GM18870 (cell line): Measurements from ENCODE around the gene ST3GAL3.
"Not testable (repeated sequence)": the region's sequence is repeated elsewhere in the genome, so short reads cannot be mapped to it uniquely, and the experiment has no call there.

Source experiments
- ATAC-seq: cut with Tn5 transposase; IDR thresholded peaks from one replicate; pipeline ENCODE4 v1.9.1; 2021; ENCODE audit warnings: moderate library complexity; ENCODE audit not compliant: unreplicated experiment

Gene ST3GAL3

GRCh38 chr1:43699281-43699680 is 8.1 kb upstream of the ST3GAL3 start:
- ATAC-seq: no peak

- ATAC-seq: no peak
Measured at GRCh38 chr1:43703836-43704235, 3.5 kb upstream of the ST3GAL3 start.

- ATAC-seq: no peak
Measured at GRCh38 chr1:43704838-43705237, 2.5 kb upstream of the ST3GAL3 start.

- ATAC-seq: no peak
Measured at GRCh38 chr1:43705334-43705733, 2.0 kb upstream of the ST3GAL3 start.

DNA sequence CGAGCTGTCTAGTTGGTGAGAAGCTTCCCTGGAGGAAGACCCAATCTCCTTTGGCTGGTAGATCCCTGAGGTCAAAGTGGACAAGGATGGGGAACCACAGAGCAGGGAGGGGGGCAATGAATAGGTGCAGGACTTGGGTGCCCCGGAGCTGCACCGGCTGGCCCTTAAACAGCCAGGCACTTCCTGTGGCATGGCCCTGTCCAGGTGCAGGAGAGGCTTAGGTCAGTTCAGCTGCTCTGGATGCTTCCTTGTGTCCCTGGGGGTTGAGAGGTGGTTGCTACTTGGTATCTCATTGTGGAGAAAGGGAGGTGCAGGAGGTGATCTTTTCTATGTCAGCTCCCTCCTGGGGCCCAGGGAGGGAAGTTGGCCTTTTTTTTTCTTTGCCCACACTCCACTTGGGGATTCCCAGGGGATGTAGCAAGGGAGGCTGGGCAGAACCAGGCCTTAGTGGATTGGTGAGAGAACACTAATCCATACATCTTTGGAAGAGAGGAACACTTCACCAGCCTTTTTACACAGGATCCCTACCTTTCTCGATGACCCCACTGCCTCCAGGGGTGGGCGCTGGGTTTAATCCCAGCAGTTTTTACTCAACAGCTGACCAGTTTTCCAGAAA is 1.2 kb upstream of the ST3GAL3 start:
- no peak for ATAC-seq

GRCh38 chr1:43706598-43707189 is 642 bp upstream of the ST3GAL3 start:
- no peak for ATAC-seq

DNA sequence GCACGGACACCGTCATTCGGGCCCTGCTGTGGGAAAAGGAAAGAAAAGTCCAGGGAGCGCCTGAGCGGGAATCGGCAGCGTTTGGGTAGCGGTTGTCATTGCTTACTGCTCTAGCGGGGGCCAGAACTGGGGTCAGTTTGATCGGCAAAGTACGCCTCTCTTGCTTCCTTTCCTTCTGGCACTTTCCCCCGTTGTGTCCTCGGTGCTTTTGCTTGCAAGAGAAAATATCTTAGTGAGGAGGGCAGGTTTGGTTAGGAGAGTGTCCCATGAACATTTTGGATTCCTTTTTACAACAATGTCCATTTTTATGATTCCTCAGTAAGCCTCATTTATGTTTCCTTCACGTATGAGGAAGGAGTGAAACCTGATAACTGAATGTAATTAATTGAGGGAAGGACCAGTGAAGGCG is 670 bp downstream of the ST3GAL3 start:
- ATAC-seq: no peak

DNA sequence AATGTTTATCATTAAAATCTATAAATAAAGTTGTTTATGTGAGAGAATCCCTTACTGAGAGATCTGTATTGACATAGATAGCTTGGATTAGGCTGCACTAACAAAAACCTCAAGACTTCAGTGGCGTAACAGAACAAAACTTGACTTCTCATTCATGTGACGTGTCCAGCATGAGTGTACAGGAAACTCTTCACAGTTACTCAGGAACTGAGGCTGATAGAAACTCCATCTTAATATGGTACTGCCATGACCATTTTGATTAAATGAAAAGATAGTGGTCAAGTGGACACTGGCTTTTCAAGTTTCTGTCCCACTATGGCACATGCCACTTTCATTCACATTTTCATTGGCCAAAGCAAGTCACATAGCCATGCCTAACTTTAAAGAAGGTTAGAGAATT is 3.7 kb downstream of the ST3GAL3 start:
- ATAC-seq: no peak

- no peak for ATAC-seq
Measured at GRCh38 chr1:43711524-43712386, 4.4 kb downstream of the ST3GAL3 start.

GRCh38 chr1:43716559-43717281 is 9.4 kb downstream of the ST3GAL3 start:
- ATAC-seq: no peak

GRCh38 chr1:43719063-43719462 is 11.7 kb downstream of the ST3GAL3 start:
- no peak for ATAC-seq

DNA sequence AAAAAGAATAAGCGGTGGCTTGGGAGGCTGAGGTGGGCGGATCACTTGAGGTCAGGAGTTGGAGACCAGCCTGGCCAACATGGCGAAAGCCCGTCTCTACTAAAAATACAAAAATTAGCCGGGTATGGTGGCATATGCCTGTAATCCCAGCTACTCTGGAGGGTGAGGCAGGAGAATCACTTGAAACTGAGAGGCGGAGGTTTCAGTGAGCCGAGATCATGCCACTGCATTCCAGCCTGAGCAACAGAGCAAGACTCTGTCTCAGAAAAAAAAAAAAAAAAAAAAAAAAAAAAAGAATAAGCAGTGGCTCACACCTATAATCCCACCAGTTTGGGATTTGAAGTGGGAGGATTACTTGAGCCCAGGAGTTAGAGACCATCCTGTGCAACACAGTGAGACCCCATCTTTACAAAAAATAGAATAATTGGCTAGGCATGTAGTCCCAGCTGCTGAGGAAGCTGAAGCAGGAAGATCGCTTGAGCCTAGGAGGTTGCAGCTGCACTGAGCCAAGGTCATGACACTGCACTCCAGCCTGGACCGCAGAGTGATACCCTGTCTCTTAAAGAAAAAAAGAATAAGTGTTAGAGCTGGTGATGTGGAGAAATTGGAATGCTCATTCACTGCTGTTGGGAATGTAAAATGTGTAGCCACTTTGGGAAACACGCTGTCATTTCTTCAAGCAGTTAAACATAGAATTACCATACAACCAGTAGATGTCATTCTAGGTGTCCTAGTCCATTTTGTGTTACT is 12.5 kb downstream of the ST3GAL3 start:
- ATAC-seq: not testable (repeated sequence)

DNA sequence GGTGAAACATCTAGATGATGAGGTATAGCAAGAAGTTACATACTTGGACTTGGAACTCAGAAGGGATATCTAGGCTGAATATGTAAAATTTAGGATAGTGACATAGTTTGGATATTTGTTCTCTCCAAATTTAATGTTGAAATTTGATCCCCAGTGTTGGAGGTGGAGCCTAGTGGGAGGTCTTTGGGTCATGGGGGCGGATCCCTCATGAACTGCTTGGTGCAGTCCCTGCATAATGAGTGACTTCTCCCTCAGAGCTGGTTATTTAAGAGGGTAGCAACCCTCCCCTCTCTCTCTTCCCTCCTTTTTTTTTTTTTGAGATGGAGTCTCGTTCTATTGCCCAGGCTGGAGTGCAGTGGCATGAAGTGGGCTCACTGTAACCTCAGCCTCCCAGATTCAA is 15.5 kb downstream of the ST3GAL3 start:
- ATAC-seq: no peak

DNA sequence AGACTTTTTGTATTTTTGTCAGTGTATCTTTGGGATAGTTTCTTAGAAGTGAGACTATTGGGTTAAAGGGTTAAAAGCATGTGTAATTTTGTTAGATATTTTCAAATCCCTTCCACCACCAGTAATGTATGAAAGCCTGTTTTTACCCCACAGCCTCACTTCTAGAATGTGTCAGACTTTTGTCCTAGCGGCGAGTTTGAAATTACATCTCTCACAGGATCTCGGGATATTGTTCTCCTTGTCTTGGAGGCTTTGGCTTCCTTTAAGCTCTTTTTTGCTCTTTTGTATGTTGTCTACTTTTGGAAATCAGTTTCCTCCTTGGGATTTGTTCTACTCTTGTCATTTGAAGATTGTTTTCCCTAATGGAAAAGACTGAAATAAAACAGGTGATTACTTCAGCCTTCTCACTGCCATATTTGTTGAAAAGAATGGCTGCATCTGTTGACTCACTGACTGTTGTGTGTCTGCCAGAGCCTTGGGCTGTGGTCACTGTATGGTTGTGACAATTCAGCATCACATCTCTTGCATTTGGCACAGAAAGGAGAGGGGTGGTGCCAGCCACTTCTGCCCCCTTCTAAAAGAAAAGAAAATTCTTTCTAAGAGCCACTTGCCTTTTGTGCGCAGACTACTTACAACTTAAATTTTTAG is 22.6 kb downstream of the ST3GAL3 start:
- no peak for ATAC-seq

DNA sequence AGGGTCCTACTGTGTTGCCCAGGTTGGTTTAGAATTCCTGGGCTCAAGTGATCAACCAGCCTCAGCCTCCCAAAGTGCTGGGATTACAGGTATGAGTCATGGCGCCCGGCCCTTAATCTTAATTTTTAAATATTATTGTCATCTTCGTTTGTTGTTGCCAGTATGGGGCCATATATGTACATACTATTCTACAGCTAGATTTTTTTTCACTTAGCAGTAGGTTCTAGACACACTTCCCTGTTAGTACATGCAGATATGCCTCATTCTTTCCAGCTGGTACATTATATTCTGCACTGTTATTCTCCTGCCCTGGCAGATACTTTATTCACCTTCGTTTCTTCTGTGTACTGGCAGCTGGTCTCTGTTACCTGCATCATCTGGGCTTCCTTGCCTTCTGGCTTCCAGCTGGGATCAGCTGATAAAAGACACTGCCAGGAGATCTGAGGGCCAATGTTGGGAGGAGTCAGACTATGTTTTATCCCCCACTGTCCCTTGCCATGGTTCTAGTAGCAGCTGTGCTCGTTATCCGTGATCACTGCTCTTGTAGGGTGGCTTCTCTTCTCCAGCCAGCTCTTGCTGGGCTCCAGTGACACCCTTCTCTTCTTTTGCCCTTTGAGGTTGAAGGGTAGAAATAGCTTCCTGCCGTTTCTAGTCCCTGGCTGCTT is 24.7 kb downstream of the ST3GAL3 start:
- no peak for ATAC-seq

GRCh38 chr1:43736819-43737218 is 29.5 kb downstream of the ST3GAL3 start:
- ATAC-seq: no peak

GRCh38 chr1:43742026-43742425 is 34.7 kb downstream of the ST3GAL3 start:
- no peak for ATAC-seq

DNA sequence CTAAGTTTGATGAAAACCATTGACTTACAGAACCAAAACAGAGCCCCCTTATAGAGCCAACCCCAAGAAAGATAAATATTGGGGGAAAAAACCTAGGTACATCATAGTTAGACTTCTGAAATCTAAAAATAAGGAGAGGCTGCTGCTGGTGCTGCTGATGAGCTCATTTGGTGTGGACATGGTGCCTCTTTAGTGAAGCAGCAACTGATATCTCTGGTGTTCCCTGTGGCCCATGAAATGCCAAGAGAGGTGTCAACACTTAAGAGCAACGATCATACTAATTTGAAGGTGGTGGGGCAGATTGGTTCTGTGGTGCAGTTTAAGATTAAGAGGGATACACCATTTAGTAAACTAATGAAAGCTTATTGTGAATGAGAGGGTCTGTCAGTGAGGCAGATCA is 35.9 kb downstream of the ST3GAL3 start:
- no peak for ATAC-seq

DNA sequence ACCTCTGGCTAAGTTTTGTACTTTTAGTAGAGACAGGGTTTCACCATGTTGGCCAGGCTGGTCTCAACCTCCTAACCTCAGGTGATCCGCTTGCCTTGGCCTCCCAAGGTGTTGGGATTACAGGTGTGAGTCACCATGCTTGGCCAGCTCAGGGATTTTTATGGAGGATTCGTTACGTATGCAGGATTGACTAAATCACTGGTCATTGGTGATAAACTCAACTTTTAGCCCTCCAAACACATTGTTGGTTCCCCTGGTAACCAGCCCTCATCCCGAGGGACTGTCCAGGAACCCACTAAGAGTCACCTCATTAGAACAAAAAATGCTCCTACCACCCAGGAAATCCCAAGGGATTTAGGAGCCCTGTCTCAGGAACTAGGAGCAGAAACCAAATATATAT is 40.4 kb downstream of the ST3GAL3 start:
- ATAC-seq: no peak

DNA sequence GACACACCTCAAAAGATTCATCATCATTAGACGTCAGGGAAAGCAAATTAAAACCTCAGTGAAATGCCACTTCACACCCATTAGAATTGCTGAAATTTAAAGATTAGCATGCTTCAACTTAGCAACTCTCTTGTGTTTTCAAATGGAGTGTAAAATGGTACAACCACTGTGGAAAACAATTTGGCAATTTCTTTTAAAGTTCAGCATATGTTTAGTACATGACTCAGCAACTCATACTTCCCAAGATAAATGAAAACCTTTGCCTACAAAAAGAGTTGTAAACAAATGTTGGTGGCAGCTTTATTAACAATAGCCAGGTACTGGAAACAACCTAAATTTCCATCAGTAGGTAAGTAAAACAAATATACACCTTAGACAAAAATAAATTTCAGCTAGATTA is 42.7 kb downstream of the ST3GAL3 start:
- ATAC-seq: no peak
